Measurements from ENCODE around the gene LRP1B.

LRP1B gene

GRCh38 chr2:140248623-140249022, 1882.2 kb downstream of the LRP1B start:
- Histone ChIP-seq H3K4me1 (ENCODE audit: control insufficient read depth, low read length) (no peaks in the 10 kb centered on the region), H3K27ac (ENCODE audit: low read depth, low read length) (no peak overlapping the region), H3K36me3 (ENCODE audit: control insufficient read depth, low read length) (no peaks in the 10 kb centered on the region), H3F3A (ENCODE audit: control insufficient read depth, insufficient read depth) (no peaks in the 10 kb centered on the region), H3K4me2 (ENCODE audit: low read length) (no peak overlapping the region), H3K9me3 (ENCODE audit: control insufficient read depth, insufficient read depth, low read length) (no peaks in the 10 kb centered on the region), H3K27me3 (ENCODE audit: control insufficient read depth, low read length) (no peaks in the 10 kb centered on the region), H3K79me2 (ENCODE audit: control insufficient read depth, low read length) (no peaks in the 10 kb centered on the region), H4K20me1 (ENCODE audit: control insufficient read depth, insufficient read depth, low read depth, low read length) (no peaks in the 10 kb centered on the region), H3K9me2 (replicated peaks; ENCODE audit: control insufficient read depth, low read length) (no peaks in the 10 kb centered on the region), H3K4me3 (ENCODE audit: low read length) (no peak overlapping the region)
- TF ChIP-seq EZH2phosphoT487 (IDR thresholded peaks at IDR 0.05; ENCODE audit: borderline replicate concordance, low read length), result no peak
- TF ChIP-seq, protein P1, sequence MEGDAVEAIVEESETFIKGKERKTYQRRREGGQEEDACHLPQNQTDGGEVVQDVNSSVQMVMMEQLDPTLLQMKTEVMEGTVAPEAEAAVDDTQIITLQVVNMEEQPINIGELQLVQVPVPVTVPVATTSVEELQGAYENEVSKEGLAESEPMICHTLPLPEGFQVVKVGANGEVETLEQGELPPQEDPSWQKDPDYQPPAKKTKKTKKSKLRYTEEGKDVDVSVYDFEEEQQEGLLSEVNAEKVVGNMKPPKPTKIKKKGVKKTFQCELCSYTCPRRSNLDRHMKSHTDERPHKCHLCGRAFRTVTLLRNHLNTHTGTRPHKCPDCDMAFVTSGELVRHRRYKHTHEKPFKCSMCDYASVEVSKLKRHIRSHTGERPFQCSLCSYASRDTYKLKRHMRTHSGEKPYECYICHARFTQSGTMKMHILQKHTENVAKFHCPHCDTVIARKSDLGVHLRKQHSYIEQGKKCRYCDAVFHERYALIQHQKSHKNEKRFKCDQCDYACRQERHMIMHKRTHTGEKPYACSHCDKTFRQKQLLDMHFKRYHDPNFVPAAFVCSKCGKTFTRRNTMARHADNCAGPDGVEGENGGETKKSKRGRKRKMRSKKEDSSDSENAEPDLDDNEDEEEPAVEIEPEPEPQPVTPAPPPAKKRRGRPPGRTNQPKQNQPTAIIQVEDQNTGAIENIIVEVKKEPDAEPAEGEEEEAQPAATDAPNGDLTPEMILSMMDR (IDR thresholded peaks at IDR 0.05; ENCODE audit: low read depth, low read length, poor library complexity, severe bottlenecking), result no peak

DNA sequence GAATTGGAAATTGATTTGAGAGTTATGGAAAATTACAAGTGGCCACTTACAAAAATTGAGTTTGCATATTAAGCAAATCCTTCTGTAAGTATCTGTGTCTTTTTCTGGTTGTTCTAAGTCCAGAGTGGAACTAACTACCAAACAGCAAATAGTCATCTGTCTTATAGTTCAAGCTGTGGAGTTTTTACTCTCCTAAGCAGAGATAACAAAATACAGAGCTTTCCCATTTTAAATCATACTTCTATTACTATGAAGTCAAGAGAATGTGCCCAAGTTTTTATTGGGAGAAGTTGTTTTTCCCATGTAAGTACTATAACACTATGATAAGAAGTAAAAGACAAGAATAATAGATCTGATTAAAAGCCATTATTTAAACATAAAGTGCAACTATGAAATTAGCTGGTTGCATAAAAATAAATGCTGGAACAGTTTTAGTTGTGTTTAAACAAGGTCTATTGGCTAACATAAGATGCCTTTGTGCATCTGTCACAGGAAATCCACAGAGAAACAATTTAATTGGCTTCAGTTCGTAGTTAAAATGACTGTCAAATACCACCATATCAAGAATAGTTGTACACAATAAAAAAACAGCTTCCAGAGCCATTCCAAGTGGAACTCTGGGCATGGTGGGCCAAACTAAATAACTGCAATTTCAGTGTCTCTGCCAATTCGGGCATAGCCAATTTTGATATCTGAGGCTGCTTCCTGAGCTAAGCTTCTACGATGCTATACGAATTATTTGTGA, 1883.2 kb downstream of the LRP1B start:
- Histone ChIP-seq H3F3A (ENCODE audit: control insufficient read depth, insufficient read depth) (no peaks in the 10 kb centered on the region), H3K79me2 (ENCODE audit: control insufficient read depth, low read length) (no peaks in the 10 kb centered on the region), H3K36me3 (ENCODE audit: control insufficient read depth, low read length) (no peaks in the 10 kb centered on the region), H3K9me3 (ENCODE audit: control insufficient read depth, insufficient read depth, low read length) (no peaks in the 10 kb centered on the region), H3K9me2 (replicated peaks; ENCODE audit: control insufficient read depth, low read length) (no peaks in the 10 kb centered on the region), H3K4me3 (ENCODE audit: low read length) (no peak overlapping the region), H4K20me1 (ENCODE audit: control insufficient read depth, insufficient read depth, low read depth, low read length) (no peaks in the 10 kb centered on the region), H3K4me1 (ENCODE audit: control insufficient read depth, low read length) (no peaks in the 10 kb centered on the region), H3K27ac (ENCODE audit: low read depth, low read length) (no peak overlapping the region), H3K27me3 (ENCODE audit: control insufficient read depth, low read length) (no peaks in the 10 kb centered on the region), H3K4me2 (ENCODE audit: low read length) (no peak overlapping the region)
- TF ChIP-seq, protein P1 (IDR thresholded peaks at IDR 0.05; ENCODE audit: low read depth, low read length, poor library complexity, severe bottlenecking), result no peak
- no peak for TF ChIP-seq EZH2phosphoT487 (IDR thresholded peaks at IDR 0.05; ENCODE audit: borderline replicate concordance, low read length)

DNA sequence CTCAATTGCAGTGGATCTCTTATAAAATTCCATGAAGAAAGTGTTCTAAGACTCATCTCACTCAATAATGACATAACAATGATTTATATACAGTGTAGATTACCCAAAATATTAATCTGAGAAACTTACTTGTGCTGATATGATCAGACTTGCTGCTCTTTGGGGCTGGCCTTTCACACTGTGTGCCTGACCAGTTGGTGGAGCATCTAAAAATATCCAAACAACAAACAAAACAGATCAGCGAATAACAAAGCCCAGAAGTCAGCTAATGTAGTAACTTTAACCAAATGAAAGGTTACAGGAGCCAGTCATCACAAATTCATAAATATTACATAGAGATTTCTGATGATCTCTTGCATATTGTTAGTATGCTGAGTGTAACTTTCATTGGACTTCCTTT, 1883.9 kb downstream of the LRP1B start:
- H3K79me2 ChIP-seq (ENCODE audit: control insufficient read depth, low read length), result no peaks in the 10 kb centered on the region
- no peak overlapping the region for H3K27ac ChIP-seq (ENCODE audit: low read depth, low read length)
- H3K27me3 ChIP-seq (ENCODE audit: control insufficient read depth, low read length), result no peaks in the 10 kb centered on the region
- H3K9me3 ChIP-seq (ENCODE audit: control insufficient read depth, insufficient read depth, low read length), result no peaks in the 10 kb centered on the region
- no peak for TF ChIP-seq EZH2phosphoT487 (IDR thresholded peaks at IDR 0.05; ENCODE audit: borderline replicate concordance, low read length)
- TF ChIP-seq, protein P1 (IDR thresholded peaks at IDR 0.05; ENCODE audit: low read depth, low read length, poor library complexity, severe bottlenecking), result no peak
- H3K9me2 ChIP-seq (replicated peaks; ENCODE audit: control insufficient read depth, low read length), result no peaks in the 10 kb centered on the region
- H3K4me3 ChIP-seq (ENCODE audit: low read length), result no peak overlapping the region
- no peak overlapping the region for H3K4me2 ChIP-seq (ENCODE audit: low read length)
- H3K4me1 ChIP-seq (ENCODE audit: control insufficient read depth, low read length), result no peaks in the 10 kb centered on the region
- H3K36me3 ChIP-seq (ENCODE audit: control insufficient read depth, low read length), result no peaks in the 10 kb centered on the region
- H4K20me1 ChIP-seq (ENCODE audit: control insufficient read depth, insufficient read depth, low read depth, low read length), result no peaks in the 10 kb centered on the region
- H3F3A ChIP-seq (ENCODE audit: control insufficient read depth, insufficient read depth), result no peaks in the 10 kb centered on the region
